CD14-positive monocyte (primary cell): ENCODE measurements around the gene C9orf78. TPM values are rescaled to one million over a fixed set of nuclear protein-coding genes. Genes with fewer than 3 reads are reported as not detected.
A peak's percentile ranks its signal among the peaks of the same experiment; 100 is the strongest.

Experiments
- DNase-seq, 3 donors: peaks; one replicate each; pipeline ENCODE4 v3.0.0-alpha.2; 2011 to 2022
- H2AFZ ChIP-seq: 2 replicates; pipeline ENCODE4 v1.6.0; 2012; ENCODE audit warnings: mild to moderate bottlenecking, low read depth, low read length, inconsistent platforms; ENCODE audit not compliant: insufficient read depth, poor library complexity, severe bottlenecking
- H3K27ac ChIP-seq, 2 donors: 1 replicate in 1 of 2; 2 replicates in 1 of 2; pipeline ENCODE4 v1.5.1; 2012 to 2013; ENCODE audit warnings: low read length in 2 of 2, control low read depth in 1 of 2, inconsistent platforms in 1 of 2, low read depth in 1 of 2, mild to moderate bottlenecking in 1 of 2
- H3K27me3 ChIP-seq, 2 donors: one replicate each; pipeline versions ENCODE4 v1.6.0 to v1.6.1; 2011 to 2013; ENCODE audit warnings: low read length in 2 of 2; ENCODE audit not compliant: control insufficient read depth in 2 of 2, insufficient read depth in 2 of 2
- H3K36me3 ChIP-seq, 2 donors: replicated peaks in 1 of 2; 1 replicate in 1 of 2; 2 replicates in 1 of 2; pipeline versions ENCODE4 v1.5.1 to v1.6.1; 2012 to 2013; ENCODE audit warnings: low read length in 2 of 2, control low read depth in 1 of 2, inconsistent platforms in 1 of 2, mild to moderate bottlenecking in 1 of 2; ENCODE audit not compliant: insufficient read depth in 2 of 2, control insufficient read depth in 1 of 2
- H3K4me1 ChIP-seq, 2 donors: 1 replicate in 1 of 2; 2 replicates in 1 of 2; pipeline versions ENCODE4 v1.5.1 to v1.6.1; 2012 to 2013; ENCODE audit warnings: low read length in 2 of 2, control low read depth in 1 of 2, inconsistent platforms in 1 of 2, mild to moderate bottlenecking in 1 of 2, moderate library complexity in 1 of 2; ENCODE audit not compliant: insufficient read depth in 2 of 2, control insufficient read depth in 1 of 2
- H3K4me2 ChIP-seq: replicated peaks from 2 replicates; pipeline ENCODE3; 2012; ENCODE audit warnings: low read length, moderate library complexity, mild to moderate bottlenecking; ENCODE audit not compliant: poor library complexity, severe bottlenecking; ENCODE audit errors: extremely low read depth
- H3K4me3 ChIP-seq, 3 experiments: fragments of 200-600 bp in 1 of 3; sonication (generic) in 1 of 3; replicated peaks in 1 of 3; 1 replicate in 2 of 3; 2 replicates in 1 of 3; pipeline ENCODE4 v1.5.1; 2011 to 2013; ENCODE audit warnings: low read length in 3 of 3, mild to moderate bottlenecking in 3 of 3, control low read depth in 2 of 3, low read depth in 2 of 3, inconsistent platforms in 1 of 3, moderate library complexity in 1 of 3
- H3K79me2 ChIP-seq: 2 replicates; pipeline ENCODE4 v1.6.0; 2012; ENCODE audit warnings: mild to moderate bottlenecking, control low read depth, inconsistent platforms, low read length, moderate library complexity; ENCODE audit not compliant: insufficient read depth
- H3K9ac ChIP-seq: 2 replicates; pipeline ENCODE4 v1.6.0; 2017; ENCODE audit warnings: low read length, mild to moderate bottlenecking; ENCODE audit not compliant: insufficient read depth, poor library complexity, severe bottlenecking
- H3K9me3 ChIP-seq, 2 donors: replicated peaks in 1 of 2; 1 replicate in 1 of 2; 2 replicates in 1 of 2; pipeline versions ENCODE4 v1.5.1 to v1.6.1; 2012 to 2013; ENCODE audit warnings: low read length in 2 of 2, control low read depth in 1 of 2; ENCODE audit not compliant: control insufficient read depth in 1 of 2, insufficient read depth in 1 of 2
- H4K20me1 ChIP-seq: 2 replicates; pipeline ENCODE4 v1.6.0; 2012; ENCODE audit warnings: mild to moderate bottlenecking, low read length, control low read depth, moderate library complexity; ENCODE audit not compliant: insufficient read depth
- H3K27ac Mint-ChIP-seq, 7 donors: one replicate each; pipeline ENCODE4 v1.8.0; 2020; ENCODE audit warnings: mild to moderate bottlenecking in 7 of 7, mixed read lengths in 7 of 7, moderate library complexity in 6 of 7, inconsistent platforms in 2 of 7
- H3K27me3 Mint-ChIP-seq, 3 donors: one replicate each; pipeline ENCODE4 v1.8.0; 2021 to 2022; ENCODE audit warnings: low read depth in 3 of 3, mild to moderate bottlenecking in 3 of 3, mixed read lengths in 3 of 3, moderate library complexity in 3 of 3, inconsistent platforms in 1 of 3
- H3K36me3 Mint-ChIP-seq, 2 donors: one replicate each; pipeline ENCODE4 v1.8.0; 2020; ENCODE audit warnings: mixed read lengths in 2 of 2, inconsistent platforms in 1 of 2, mild to moderate bottlenecking in 1 of 2
- H3K4me1 Mint-ChIP-seq: one replicate; pipeline ENCODE4 v1.8.0; 2020; ENCODE audit warnings: mild to moderate bottlenecking, mixed read lengths
- H3K4me3 Mint-ChIP-seq, 2 donors: one replicate each; pipeline ENCODE4 v1.8.0; 2020; ENCODE audit warnings: mild to moderate bottlenecking in 2 of 2, mixed read lengths in 2 of 2, moderate library complexity in 1 of 2
- H3K9me3 Mint-ChIP-seq, 7 donors: one replicate each; pipeline ENCODE4 v1.8.0; 2020 to 2022; ENCODE audit warnings: mixed read lengths in 7 of 7, mild to moderate bottlenecking in 6 of 7, moderate library complexity in 6 of 7, inconsistent platforms in 2 of 7
- WGBS: methylation state at CpG from one replicate; pipeline ENCODE4 v1.1.5; 2013; ENCODE audit warnings: missing lambda C conversion rate; ENCODE audit not compliant: insufficient coverage; 5-methylcytosine and 5-hydroxymethylcytosine counted together
- intact Hi-C, 2 donors: fragments of 100-400 bp; cut with micrococcal nuclease; formaldehyde crosslinking; loops; one replicate each; pipeline versions ENCODE4 v1.15.0 to v1.15.1; 2023
- polyA plus RNA-seq, 3 donors: library from polyadenylated mRNA; depleted of rRNA in 1 of 3; unstranded in 2 of 3; stranded (reverse) in 1 of 3; fragments of 300-500 nt in 2 of 3; fragments of >200 nt in 1 of 3; fragmentation: Illumina TruSeq in 2 of 3; gene quantifications; 1 replicate in 2 of 3; 2 replicates in 1 of 3; pipeline ENCODE4 v1.2.3, GENCODE V29; 2012 to 2021
- TF ChIP-seq, protein P1 (sequence below): fragments of 200-600 bp; IDR thresholded peaks from one replicate; pipeline ENCODE4 v1.8.0; 2022; ENCODE audit warnings: antibody characterized with exemption, mild to moderate bottlenecking

C9orf78 gene
- polyA plus RNA-seq, 3 donors: 53.3 to 82.4 (median 65.5) TPM

DNA sequence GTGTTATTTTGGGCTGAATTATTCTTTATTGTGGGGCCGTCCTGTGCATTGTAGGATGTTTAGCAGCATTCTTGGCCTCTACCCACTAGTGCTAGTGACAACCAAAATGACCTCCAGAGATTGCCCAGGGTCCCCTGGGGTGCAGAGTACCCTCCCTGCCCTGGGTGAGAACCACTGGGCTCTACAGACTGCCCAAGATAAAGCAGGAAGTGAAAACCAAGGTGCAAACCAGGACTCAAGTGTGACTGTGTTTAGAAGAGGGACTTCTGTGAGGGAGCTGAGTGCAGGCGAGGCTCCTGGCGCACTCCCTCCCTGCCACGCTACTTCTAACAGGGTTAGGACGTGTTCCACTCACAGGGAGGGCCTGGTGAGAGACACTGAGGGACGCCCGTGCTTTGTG lies 41.7 kb upstream of the C9orf78 start:
- H3K27me3 Mint-ChIP-seq: peaks cover 0 to 2% (median 2%) of the 10 kb centered on the region in 3 donors
- no peak overlapping the region for H3K27ac ChIP-seq

DNA sequence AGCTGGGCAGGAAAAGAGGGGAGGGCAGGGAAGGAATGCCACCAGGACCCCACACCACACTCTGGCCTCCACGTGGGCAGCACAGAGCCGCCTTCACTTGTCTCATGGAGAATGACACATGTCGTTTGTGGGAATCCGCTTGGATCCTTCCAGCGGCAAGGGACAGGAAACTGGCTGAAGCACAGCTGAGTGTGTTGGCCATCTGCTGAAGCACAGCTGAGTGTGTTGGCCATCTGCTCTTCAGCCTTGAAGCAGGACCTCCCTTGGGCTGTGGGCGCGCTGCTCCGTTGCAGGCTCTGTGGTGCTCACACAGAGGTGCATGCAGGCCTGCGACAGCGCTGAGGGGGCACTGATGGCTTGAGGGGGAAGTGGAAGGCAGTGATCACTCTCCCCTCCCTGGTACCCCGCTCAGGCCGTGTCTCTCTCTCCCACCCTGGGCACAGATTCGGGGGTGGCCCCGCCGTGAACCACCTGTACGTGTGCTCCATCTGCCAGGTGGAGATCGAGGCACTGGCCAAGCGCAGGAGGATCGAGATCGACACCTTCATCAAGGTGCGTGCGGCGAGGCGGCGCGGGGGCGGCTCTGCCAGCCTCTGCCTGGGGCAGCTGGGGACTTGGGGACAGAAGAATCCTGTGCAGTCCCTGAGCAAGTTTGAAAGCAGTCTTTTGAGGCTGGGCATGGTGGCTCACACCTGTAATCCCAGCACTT lies 40.8 kb upstream of the C9orf78 start:
- no peaks in the 10 kb centered on the region for H3K4me1 ChIP-seq
- no peak overlapping the region for H2AFZ ChIP-seq
- 97% methylated on average over 19 of the region's 27 CpGs for WGBS
- H3K36me3 Mint-ChIP-seq: peaks cover 45 to 59% of the 10 kb centered on the region in 2 donors
- TF ChIP-seq, protein P1, sequence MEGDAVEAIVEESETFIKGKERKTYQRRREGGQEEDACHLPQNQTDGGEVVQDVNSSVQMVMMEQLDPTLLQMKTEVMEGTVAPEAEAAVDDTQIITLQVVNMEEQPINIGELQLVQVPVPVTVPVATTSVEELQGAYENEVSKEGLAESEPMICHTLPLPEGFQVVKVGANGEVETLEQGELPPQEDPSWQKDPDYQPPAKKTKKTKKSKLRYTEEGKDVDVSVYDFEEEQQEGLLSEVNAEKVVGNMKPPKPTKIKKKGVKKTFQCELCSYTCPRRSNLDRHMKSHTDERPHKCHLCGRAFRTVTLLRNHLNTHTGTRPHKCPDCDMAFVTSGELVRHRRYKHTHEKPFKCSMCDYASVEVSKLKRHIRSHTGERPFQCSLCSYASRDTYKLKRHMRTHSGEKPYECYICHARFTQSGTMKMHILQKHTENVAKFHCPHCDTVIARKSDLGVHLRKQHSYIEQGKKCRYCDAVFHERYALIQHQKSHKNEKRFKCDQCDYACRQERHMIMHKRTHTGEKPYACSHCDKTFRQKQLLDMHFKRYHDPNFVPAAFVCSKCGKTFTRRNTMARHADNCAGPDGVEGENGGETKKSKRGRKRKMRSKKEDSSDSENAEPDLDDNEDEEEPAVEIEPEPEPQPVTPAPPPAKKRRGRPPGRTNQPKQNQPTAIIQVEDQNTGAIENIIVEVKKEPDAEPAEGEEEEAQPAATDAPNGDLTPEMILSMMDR: no peak
- H3K27me3 ChIP-seq: no peaks in the 10 kb centered on the region
- no peak overlapping the region for H3K4me3 Mint-ChIP-seq
- DNase-seq: no peak
- intact Hi-C loops: no loop called here
- H3K79me2 ChIP-seq: no peaks in the 10 kb centered on the region
- H3K4me3 ChIP-seq: no peak overlapping the region
- no peak overlapping the region for H3K9ac ChIP-seq
- no peak overlapping the region for H3K27ac Mint-ChIP-seq
- peaks cover 42 to 43% of the 10 kb centered on the region in 2 donors for H3K36me3 ChIP-seq
- H4K20me1 ChIP-seq: no peaks in the 10 kb centered on the region
- no peaks in the 10 kb centered on the region for H3K4me1 Mint-ChIP-seq
- no peak overlapping the region for H3K4me2 ChIP-seq
- H3K27me3 Mint-ChIP-seq: peaks cover 0 to 2% (median 2%) of the 10 kb centered on the region in 3 donors
- H3K27ac ChIP-seq: no peak overlapping the region
- H3K9me3 ChIP-seq: no peaks in the 10 kb centered on the region
- H3K9me3 Mint-ChIP-seq: peaks cover 0 to 3% (median 0%) of the 10 kb centered on the region in 7 donors

More for the DNA sequence above, 41.7 kb upstream of the C9orf78 start:
- no peaks in the 10 kb centered on the region for H4K20me1 ChIP-seq
- no peak overlapping the region for H2AFZ ChIP-seq
- H3K36me3 ChIP-seq: peaks cover 51 to 52% of the 10 kb centered on the region in 2 donors
- H3K4me1 Mint-ChIP-seq: no peaks in the 10 kb centered on the region
- H3K27me3 ChIP-seq: no peaks in the 10 kb centered on the region
- peaks cover 0 to 1% (median 0%) of the 10 kb centered on the region in 7 donors for H3K9me3 Mint-ChIP-seq
- H3K4me3 Mint-ChIP-seq: no peak overlapping the region
- WGBS: 90% methylated on average over 6 of the region's 7 CpGs
- H3K4me2 ChIP-seq: no peak overlapping the region
- H3K9ac ChIP-seq: no peak overlapping the region
- intact Hi-C loops: no loop called here
- peak overlapping the region in 1 of 7 donors; percentile 42 for H3K27ac Mint-ChIP-seq
- no peaks in the 10 kb centered on the region for H3K4me1 ChIP-seq
- H3K79me2 ChIP-seq: no peaks in the 10 kb centered on the region
- no peak overlapping the region for H3K4me3 ChIP-seq
- no peaks in the 10 kb centered on the region for H3K9me3 ChIP-seq
- DNase-seq: no peak
- peaks cover 49 to 67% of the 10 kb centered on the region in 2 donors for H3K36me3 Mint-ChIP-seq
- TF ChIP-seq, protein P1: no peak
